A549 (cell line): ENCODE measurements around the gene KCNK13. TPM values are rescaled to one million over a fixed set of nuclear protein-coding genes. Genes with fewer than 3 reads are reported as not detected.

Source experiments
- ATAC-seq, 2 experiments: fragments of 200-7000 bp in 1 of 2; fragments of >200 bp in 1 of 2; cut with Nextera tagmentation in 1 of 2; cut with Tn5 transposase in 1 of 2; 3 replicates each; pipeline versions ENCODE4 v1.8.0 to v1.9.1; 2018 to 2020; ENCODE audit warnings: mild to moderate bottlenecking in 1 of 2, moderate library complexity in 1 of 2
- CTCF ChIA-PET: fragments of 300-600 bp; sonication (Branson Sonifier 250); formaldehyde crosslinking; extraction: SDS; loops from one replicate; lab custom pipeline; 2021; ENCODE audit warnings: antibody characterized with exemption, inconsistent platforms; lab: Yijun Ruan, JAX
- POLR2A ChIA-PET: fragments of 350-600 bp; formaldehyde crosslinking; extraction: SDS; loops from one replicate; lab custom pipeline; 2021; ENCODE audit warnings: antibody characterized with exemption, inconsistent platforms; lab: Yijun Ruan, JAX
- DNase-seq, 2 experiments: peaks; one replicate each; pipeline versions ENCODE4 v3.0.0 to v3.0.0-alpha.2; 2011 to 2016; ENCODE audit warnings: low read depth in 1 of 2, low spot score in 1 of 2
- FAIRE-seq: peaks from 2 replicates; lab custom pipeline; 2011; peaks lifted over from hg19 to GRCh38; lab: Jason Lieb, UNC
- H3K27ac ChIP-seq, 2 experiments: fragments of >200 bp; sonication (Bioruptor Twin); formaldehyde crosslinking; 3 replicates each; pipeline ENCODE4 v1.5.1; 2016 to 2017
- H3K4me1 ChIP-seq: fragments of >200 bp; sonication (Bioruptor Twin); formaldehyde crosslinking; 3 replicates; pipeline ENCODE4 v1.6.1; 2016
- H3K4me2 ChIP-seq: fragments of >200 bp; sonication (Bioruptor Twin); formaldehyde crosslinking; 3 replicates; pipeline ENCODE4 v1.6.1; 2016
- H3K4me3 ChIP-seq: fragments of >200 bp; sonication (Bioruptor Twin); formaldehyde crosslinking; 3 replicates; pipeline ENCODE4 v1.5.1; 2016
- H3K9me3 ChIP-seq: fragments of >200 bp; sonication (Bioruptor Twin); formaldehyde crosslinking; 3 replicates; pipeline ENCODE4 v1.6.1; 2016
- EHMT2 ChIP-seq: fragments of 200-600 bp; sonication (generic); IDR thresholded peaks from 2 replicates; pipeline ENCODE4 v1.6.1; 2016; ENCODE audit warnings: antibody characterized with exemption, low read depth, mild to moderate bottlenecking, moderate library complexity
- FOSB ChIP-seq: fragments of 250-450 bp; sonication (Bioruptor Pico); IDR thresholded peaks from 2 replicates; pipeline ENCODE4 v1.5.0; 2020; ENCODE audit warnings: mild to moderate bottlenecking, moderate library complexity
- GATA3 ChIP-seq: IDR thresholded peaks from 2 replicates; pipeline ENCODE4 v1.6.1; 2012; ENCODE audit warnings: borderline replicate concordance
- HOXB13 ChIP-seq: fragments of 250-450 bp; sonication (Bioruptor Pico); IDR thresholded peaks from 2 replicates; pipeline ENCODE4 v1.5.0; 2020; ENCODE audit warnings: low read depth, mild to moderate bottlenecking, moderate library complexity
- MAFK ChIP-seq: fragments of 450-650 bp; IDR thresholded peaks from 2 replicates; pipeline ENCODE4 v1.6.1; 2014; ENCODE audit not compliant: partially characterized antibody
- NFE2L2 ChIP-seq: fragments of 150-350 bp; conservative IDR thresholded peaks from 2 replicates; pipeline ENCODE4 v1.6.1; 2014; ENCODE audit warnings: low read length
- PHF8 ChIP-seq: fragments of 200-600 bp; sonication (generic); IDR thresholded peaks from 2 replicates; pipeline ENCODE4 v1.6.1; 2016; ENCODE audit warnings: low read depth, mild to moderate bottlenecking, antibody characterized with exemption, moderate library complexity, borderline replicate concordance
- TP53 ChIP-seq: fragments of 250-450 bp; sonication (Bioruptor Pico); IDR thresholded peaks from 2 replicates; pipeline ENCODE4 v1.5.0; 2021; ENCODE audit warnings: mild to moderate bottlenecking, moderate library complexity
- ZC3H11A ChIP-seq: fragments of 450-650 bp; IDR thresholded peaks from 2 replicates; pipeline ENCODE4 v1.6.1; 2014; ENCODE audit warnings: antibody characterized with exemption, mild to moderate bottlenecking
- WGBS: methylation state at CpG from one replicate; pipeline ENCODE4 v1.1.6; 2017; ENCODE audit errors: missing lambda C conversion rate; 5-methylcytosine and 5-hydroxymethylcytosine counted together
- polyA plus RNA-seq, 4 experiments: library from polyadenylated mRNA; depleted of rRNA in 3 of 4; stranded (reverse); fragments of >200 nt; fragmentation: RNase III in 1 of 4; extraction: RNeasy Plus Mini Kit Qiagen cat#74134 plus additional on column Dnase treatment in 1 of 4; gene quantifications; 2 replicates in 3 of 4; 3 replicates in 1 of 4; pipeline ENCODE4 v1.2.3, GENCODE V29; 2011 to 2017
- TF ChIP-seq, protein P1 (sequence below): fragments of 200-600 bp; sonication (generic); IDR thresholded peaks from 2 replicates; pipeline ENCODE4 v1.6.1; 2016; ENCODE audit warnings: antibody characterized with exemption, mild to moderate bottlenecking, moderate library complexity
- TF ChIP-seq, protein P2 (sequence below): fragments of 450-650 bp; IDR thresholded peaks from 2 replicates; pipeline ENCODE4 v1.6.1; 2014; ENCODE audit warnings: antibody characterized with exemption
- TF ChIP-seq, protein P3 (sequence below): IDR thresholded peaks from 2 replicates; pipeline ENCODE4 v1.6.1; 2012

The KCNK13 gene
- polyA plus RNA-seq, 2 of the 4 experiments (the other 2 are of a cell fraction), result not detected

DNA sequence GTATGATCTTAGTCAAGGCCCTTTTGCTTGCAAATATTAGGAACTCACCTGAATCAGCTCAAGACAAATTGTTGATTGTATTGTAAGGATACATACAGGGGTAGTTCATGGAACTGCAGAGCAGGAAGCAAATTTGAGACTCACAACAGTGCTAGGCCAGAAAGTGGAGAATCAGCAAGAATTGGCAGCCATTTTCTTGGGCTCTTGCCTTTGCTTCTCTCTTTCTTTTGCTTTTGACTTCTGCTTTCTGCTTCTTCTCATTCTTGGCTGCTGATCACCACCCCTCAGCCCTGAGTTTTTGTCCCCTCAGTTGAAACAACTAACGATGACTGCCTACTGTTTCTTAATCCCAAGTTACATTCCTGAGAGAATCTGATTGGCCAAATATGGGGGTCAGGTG lies 34.8 kb downstream of the KCNK13 start:
- H3K4me2 ChIP-seq, result no peak overlapping the region
- no peaks in the 10 kb centered on the region for H3K4me1 ChIP-seq
- ChIA-PET CTCF (interaction anchor here (1.3 kb wide), 1 partner anchor 14 kb away, joined by 3 read pairs; no protein-coding TSS in a partner anchor), POLR2A (no interaction called here)
- DNase-seq, result no peak
- H3K4me3 ChIP-seq, result no peak overlapping the region
- no peak overlapping the region for H3K27ac ChIP-seq
- no peak for ATAC-seq
- WGBS, result 3% methylated on average over 1 of the region's 1 CpG
- no peak for TF ChIP-seq HOXB13 (CRISPR knock-in tag)
- H3K9me3 ChIP-seq, result no peaks in the 10 kb centered on the region
- no peak for FAIRE-seq

DNA sequence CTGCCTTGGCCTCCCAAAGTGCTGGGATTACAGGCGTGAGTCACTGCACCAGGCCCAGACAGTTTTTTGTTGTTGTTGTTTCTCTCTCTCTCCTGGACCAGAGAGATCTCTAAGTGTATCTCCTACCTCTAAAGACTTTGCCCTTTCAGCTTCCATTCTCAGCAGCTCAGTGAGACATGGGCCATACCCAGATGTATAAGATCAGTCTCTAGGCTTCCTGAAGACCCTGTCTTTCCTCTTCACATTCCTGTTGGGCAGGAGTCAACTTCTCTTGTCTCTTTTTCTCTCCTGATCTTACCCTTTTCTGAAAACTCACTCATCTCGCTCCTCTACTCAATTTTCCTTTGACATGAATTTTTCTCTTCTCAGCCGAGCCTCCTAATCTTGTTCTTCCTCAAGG lies 42.0 kb downstream of the KCNK13 start:
- no peak overlapping the region for H3K27ac ChIP-seq
- no peak for TF ChIP-seq GATA3
- no peak for TF ChIP-seq EHMT2
- TF ChIP-seq, protein P1, sequence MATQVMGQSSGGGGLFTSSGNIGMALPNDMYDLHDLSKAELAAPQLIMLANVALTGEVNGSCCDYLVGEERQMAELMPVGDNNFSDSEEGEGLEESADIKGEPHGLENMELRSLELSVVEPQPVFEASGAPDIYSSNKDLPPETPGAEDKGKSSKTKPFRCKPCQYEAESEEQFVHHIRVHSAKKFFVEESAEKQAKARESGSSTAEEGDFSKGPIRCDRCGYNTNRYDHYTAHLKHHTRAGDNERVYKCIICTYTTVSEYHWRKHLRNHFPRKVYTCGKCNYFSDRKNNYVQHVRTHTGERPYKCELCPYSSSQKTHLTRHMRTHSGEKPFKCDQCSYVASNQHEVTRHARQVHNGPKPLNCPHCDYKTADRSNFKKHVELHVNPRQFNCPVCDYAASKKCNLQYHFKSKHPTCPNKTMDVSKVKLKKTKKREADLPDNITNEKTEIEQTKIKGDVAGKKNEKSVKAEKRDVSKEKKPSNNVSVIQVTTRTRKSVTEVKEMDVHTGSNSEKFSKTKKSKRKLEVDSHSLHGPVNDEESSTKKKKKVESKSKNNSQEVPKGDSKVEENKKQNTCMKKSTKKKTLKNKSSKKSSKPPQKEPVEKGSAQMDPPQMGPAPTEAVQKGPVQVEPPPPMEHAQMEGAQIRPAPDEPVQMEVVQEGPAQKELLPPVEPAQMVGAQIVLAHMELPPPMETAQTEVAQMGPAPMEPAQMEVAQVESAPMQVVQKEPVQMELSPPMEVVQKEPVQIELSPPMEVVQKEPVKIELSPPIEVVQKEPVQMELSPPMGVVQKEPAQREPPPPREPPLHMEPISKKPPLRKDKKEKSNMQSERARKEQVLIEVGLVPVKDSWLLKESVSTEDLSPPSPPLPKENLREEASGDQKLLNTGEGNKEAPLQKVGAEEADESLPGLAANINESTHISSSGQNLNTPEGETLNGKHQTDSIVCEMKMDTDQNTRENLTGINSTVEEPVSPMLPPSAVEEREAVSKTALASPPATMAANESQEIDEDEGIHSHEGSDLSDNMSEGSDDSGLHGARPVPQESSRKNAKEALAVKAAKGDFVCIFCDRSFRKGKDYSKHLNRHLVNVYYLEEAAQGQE, result no peak
- TF ChIP-seq, protein P2, sequence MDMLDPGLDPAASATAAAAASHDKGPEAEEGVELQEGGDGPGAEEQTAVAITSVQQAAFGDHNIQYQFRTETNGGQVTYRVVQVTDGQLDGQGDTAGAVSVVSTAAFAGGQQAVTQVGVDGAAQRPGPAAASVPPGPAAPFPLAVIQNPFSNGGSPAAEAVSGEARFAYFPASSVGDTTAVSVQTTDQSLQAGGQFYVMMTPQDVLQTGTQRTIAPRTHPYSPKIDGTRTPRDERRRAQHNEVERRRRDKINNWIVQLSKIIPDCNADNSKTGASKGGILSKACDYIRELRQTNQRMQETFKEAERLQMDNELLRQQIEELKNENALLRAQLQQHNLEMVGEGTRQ, result no peak
- no peak for TF ChIP-seq TP53 (CRISPR knock-in tag)
- TF ChIP-seq ZC3H11A, result no peak
- WGBS, result 34% methylated on average over 3 of the region's 3 CpGs
- FAIRE-seq, result no peak
- no peak for DNase-seq
- CTCF ChIA-PET, result no interaction called here
- no peak overlapping the region for H3K4me2 ChIP-seq
- H3K4me3 ChIP-seq, result no peak overlapping the region
- POLR2A ChIA-PET, result no interaction called here
- no peak for ATAC-seq
- H3K4me1 ChIP-seq, result no peaks in the 10 kb centered on the region
- H3K9me3 ChIP-seq, result no peaks in the 10 kb centered on the region

DNA sequence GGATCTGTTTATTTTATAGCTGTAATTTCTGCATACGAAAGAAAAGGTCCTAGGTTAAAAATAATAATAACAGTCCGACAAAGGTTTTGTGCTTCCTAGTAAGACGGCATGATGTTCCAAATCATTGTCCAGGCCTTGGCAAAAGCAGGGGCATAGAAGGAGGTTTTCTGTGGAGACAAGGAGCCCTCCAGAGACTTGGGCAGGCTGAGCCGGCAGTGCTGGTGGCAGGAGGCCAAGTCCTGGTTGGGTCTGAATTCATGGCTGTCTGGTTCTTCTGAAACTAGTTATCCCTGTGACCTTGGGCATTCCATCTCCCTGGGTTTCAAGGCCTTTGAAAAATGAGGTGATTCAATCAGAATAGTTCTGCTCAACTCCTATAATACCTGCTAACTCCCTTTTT lies 44.0 kb downstream of the KCNK13 start:
- H3K27ac ChIP-seq, result no peak overlapping the region
- FAIRE-seq (no peak), ATAC-seq (no peak), DNase-seq (no peak)
- H3K9me3 ChIP-seq, result peaks cover 4% of the 10 kb centered on the region; the same call in 1 of the 3 replicates
- TF ChIP-seq PHF8 (no peak), FOSB (CRISPR knock-in tag) (no peak), NFE2L2 (no peak), EHMT2 (no peak)
- TF ChIP-seq, protein P2, result no peak
- H3K4me3 ChIP-seq, result no peak overlapping the region
- no peaks in the 10 kb centered on the region for H3K4me1 ChIP-seq
- ChIA-PET POLR2A (no interaction called here), CTCF (no interaction called here)
- no peak overlapping the region for H3K4me2 ChIP-seq
- whole genome bisulfite sequencing, result 68% methylated on average over 4 of the region's 4 CpGs

DNA sequence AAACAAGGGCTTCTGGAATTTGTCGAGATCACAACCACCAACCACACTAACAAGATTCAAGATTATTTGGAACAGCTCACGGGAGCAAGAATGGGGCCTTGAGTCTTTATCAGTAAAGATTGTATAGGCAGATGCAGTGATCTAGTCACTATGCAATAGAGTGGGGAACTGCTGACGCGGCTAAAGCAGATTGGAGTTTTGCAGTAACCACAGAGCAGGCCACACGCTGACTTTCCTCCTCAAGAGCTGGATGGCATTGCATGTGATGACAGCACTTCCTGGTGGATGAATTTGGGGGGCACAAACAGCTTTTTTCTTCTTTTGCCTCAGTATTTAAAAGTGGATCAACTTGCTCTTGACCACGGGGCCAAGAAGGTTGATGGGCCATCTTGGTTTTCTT lies 46.0 kb downstream of the KCNK13 start:
- CTCF ChIA-PET, result no interaction called here

More for the DNA sequence above, 46.0 kb downstream of the KCNK13 start:
- POLR2A ChIA-PET, result no interaction called here
- H3K4me2 ChIP-seq, result no peak overlapping the region
- 66% methylated on average over 6 of the region's 6 CpGs for WGBS
- ATAC-seq, result no peak
- H3K4me1 ChIP-seq, result peaks cover 5% of the 10 kb centered on the region; the same call in 1 of the 3 replicates
- H3K9me3 ChIP-seq, result peaks cover 4% of the 10 kb centered on the region; the same call in 1 of the 3 replicates
- H3K4me3 ChIP-seq, result no peak overlapping the region
- DNase-seq, result no peak
- FAIRE-seq, result no peak
- TF ChIP-seq MAFK, result peak; percentile 65
- TF ChIP-seq, protein P3, sequence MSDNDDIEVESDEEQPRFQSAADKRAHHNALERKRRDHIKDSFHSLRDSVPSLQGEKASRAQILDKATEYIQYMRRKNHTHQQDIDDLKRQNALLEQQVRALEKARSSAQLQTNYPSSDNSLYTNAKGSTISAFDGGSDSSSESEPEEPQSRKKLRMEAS, result no peak
- no peak overlapping the region for H3K27ac ChIP-seq
